ENCODE results near the gene MKI67.

Gene MKI67

DNA sequence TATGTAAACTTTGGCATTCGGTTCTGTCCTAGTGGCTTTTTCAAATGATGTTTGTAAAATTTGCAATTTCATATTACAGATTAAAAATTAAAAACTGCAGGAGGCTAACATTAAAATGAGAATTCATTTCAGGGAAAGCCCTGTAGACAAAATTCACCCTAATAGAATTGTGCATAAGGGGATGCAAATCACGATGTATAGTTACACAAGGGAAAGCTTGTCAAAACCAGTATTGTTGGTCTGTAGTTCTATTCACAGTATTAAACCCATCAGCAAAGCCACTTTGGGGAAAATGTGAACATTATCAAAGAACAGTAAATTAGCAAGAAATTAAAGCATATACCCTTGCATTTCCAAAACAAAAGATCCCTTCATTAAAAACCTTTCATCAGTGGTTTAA, 39.9 kb upstream of the MKI67 start:
- H3K36me3 ChIP-seq (replicated peaks; ENCODE audit: insufficient read depth, low read length), result no peaks in the 10 kb centered on the region

GRCh38 chr10:128165536-128165935, 39.3 kb upstream of the MKI67 start:
- H3K9me3 ChIP-seq (replicated peaks; ENCODE audit: insufficient read depth, low read length), result no peaks in the 10 kb centered on the region
- no peak overlapping the region for H3K4me3 ChIP-seq (ENCODE audit: low read length)
- no peak overlapping the region for H3K4me2 ChIP-seq (ENCODE audit: low read depth, low read length)
- no peaks in the 10 kb centered on the region for H3K27me3 ChIP-seq (replicated peaks; ENCODE audit: insufficient read depth, low read length)
- no peaks in the 10 kb centered on the region for H3K79me2 ChIP-seq (ENCODE audit: low read length)
- no peaks in the 10 kb centered on the region for H4K20me1 ChIP-seq (ENCODE audit: insufficient read depth, low read length)
- no peak for DNase-seq
- H3K27ac ChIP-seq (ENCODE audit: low read length), result no peak overlapping the region
- no peaks in the 10 kb centered on the region for H3F3A ChIP-seq (ENCODE audit: insufficient read depth, low read length)
- no peaks in the 10 kb centered on the region for H3K36me3 ChIP-seq (replicated peaks; ENCODE audit: insufficient read depth, low read length)
- H3K9ac ChIP-seq (ENCODE audit: low read length), result no peak overlapping the region
- TF ChIP-seq EZH2 (optimal IDR thresholded peaks at IDR 0.05; ENCODE audit: low read depth, low read length) (no peak), CTCF (IDR thresholded peaks at IDR 0.05; ENCODE audit: low read length) (no peak), EZH2phosphoT487 (IDR thresholded peaks at IDR 0.05; ENCODE audit: low read length) (no peak)
- 0 out of 2 replicates have a peak, but pooled peaks cover 3% of the 10 kb centered on the region for H3K4me1 ChIP-seq (ENCODE audit: low read length)
- H3K9me2 ChIP-seq (replicated peaks; ENCODE audit: insufficient read depth, low read length), result no peaks in the 10 kb centered on the region
- no peak overlapping the region for H2AFZ ChIP-seq (ENCODE audit: low read length)

More for the DNA sequence above, 39.9 kb upstream of the MKI67 start:
- 0 out of 2 replicates have a peak, but pooled peaks cover 1% of the 10 kb centered on the region for H3K4me1 ChIP-seq (ENCODE audit: low read length)
- no peaks in the 10 kb centered on the region for H3K9me3 ChIP-seq (replicated peaks; ENCODE audit: insufficient read depth, low read length)
- DNase-seq, result no peak
- H4K20me1 ChIP-seq (ENCODE audit: insufficient read depth, low read length), result no peaks in the 10 kb centered on the region
- no peaks in the 10 kb centered on the region for H3K9me2 ChIP-seq (replicated peaks; ENCODE audit: insufficient read depth, low read length)
- no peaks in the 10 kb centered on the region for H3K27me3 ChIP-seq (replicated peaks; ENCODE audit: insufficient read depth, low read length)
- H3K79me2 ChIP-seq (ENCODE audit: low read length), result no peaks in the 10 kb centered on the region
- H3K27ac ChIP-seq (ENCODE audit: low read length), result no peak overlapping the region
- no peak overlapping the region for H3K9ac ChIP-seq (ENCODE audit: low read length)
- no peak overlapping the region for H3K4me3 ChIP-seq (ENCODE audit: low read length)
- no peak overlapping the region for H3K4me2 ChIP-seq (ENCODE audit: low read depth, low read length)
- TF ChIP-seq EZH2phosphoT487 (IDR thresholded peaks at IDR 0.05; ENCODE audit: low read length) (no peak), CTCF (IDR thresholded peaks at IDR 0.05; ENCODE audit: low read length) (no peak), EZH2 (optimal IDR thresholded peaks at IDR 0.05; ENCODE audit: low read depth, low read length) (no peak)
- H3F3A ChIP-seq (ENCODE audit: insufficient read depth, low read length), result no peaks in the 10 kb centered on the region
- no peak overlapping the region for H2AFZ ChIP-seq (ENCODE audit: low read length)

DNA sequence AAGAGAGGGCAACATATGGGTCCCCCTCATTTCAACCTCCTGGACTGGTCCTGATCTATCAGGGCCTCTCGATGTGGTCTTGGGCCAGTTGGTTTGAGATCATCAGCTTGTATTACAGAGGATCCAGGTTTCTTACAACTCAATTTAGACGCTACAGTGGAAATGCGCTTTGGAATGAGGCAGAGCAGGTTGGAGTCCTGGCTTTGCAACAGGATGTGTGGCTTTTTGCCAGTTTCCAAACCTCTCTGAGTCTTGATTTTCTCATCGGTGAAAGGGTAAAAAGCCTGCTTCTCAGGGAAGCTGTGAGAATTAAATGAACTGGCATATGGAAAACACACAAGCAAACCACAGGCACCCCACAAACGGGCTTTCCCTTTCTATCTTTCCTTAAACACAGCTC, 37.5 kb upstream of the MKI67 start:
- H3K4me2 ChIP-seq (ENCODE audit: low read depth, low read length), result no peak overlapping the region

More for the DNA sequence above, 37.5 kb upstream of the MKI67 start:
- Histone ChIP-seq H2AFZ (ENCODE audit: low read length) (no peak overlapping the region), H3K4me1 (ENCODE audit: low read length) (0 out of 2 replicates have a peak, but pooled peaks cover 3% of the 10 kb centered on the region), H3F3A (ENCODE audit: insufficient read depth, low read length) (no peaks in the 10 kb centered on the region), H3K79me2 (ENCODE audit: low read length) (no peaks in the 10 kb centered on the region), H3K9ac (ENCODE audit: low read length) (no peak overlapping the region), H3K36me3 (replicated peaks; ENCODE audit: insufficient read depth, low read length) (no peaks in the 10 kb centered on the region), H3K27ac (ENCODE audit: low read length) (no peak overlapping the region), H3K27me3 (replicated peaks; ENCODE audit: insufficient read depth, low read length) (no peaks in the 10 kb centered on the region), H3K9me3 (replicated peaks; ENCODE audit: insufficient read depth, low read length) (no peaks in the 10 kb centered on the region), H3K4me3 (ENCODE audit: low read length) (no peak overlapping the region), H3K9me2 (replicated peaks; ENCODE audit: insufficient read depth, low read length) (no peaks in the 10 kb centered on the region), H4K20me1 (ENCODE audit: insufficient read depth, low read length) (no peaks in the 10 kb centered on the region)
- no peak for TF ChIP-seq EZH2phosphoT487 (IDR thresholded peaks at IDR 0.05; ENCODE audit: low read length)
- no peak for TF ChIP-seq EZH2 (optimal IDR thresholded peaks at IDR 0.05; ENCODE audit: low read depth, low read length)
- TF ChIP-seq CTCF (IDR thresholded peaks at IDR 0.05; ENCODE audit: low read length), result no peak
- DNase-seq, result no peak
